IMR-90 (cell line): Measurements from ENCODE around the gene ARHGAP15. TPM values are rescaled to one million over a fixed set of nuclear protein-coding genes. Genes with fewer than 3 reads are reported as not detected.

ENCODE experiments used
- ATAC-seq: fragments of 200-7000 bp; cut with Tn5 transposase; 2 replicates; pipeline ENCODE4 v1.9.1; 2020; ENCODE audit warnings: low read depth, mild to moderate bottlenecking, moderate library complexity
- BruUV-seq: library from RNA; stranded (reverse); fragments of 400-500 nt; replicated peaks from 2 replicates; lab custom pipeline; 2021; lab: Mats Ljungman, UMichigan
- CTCF ChIA-PET: fragments of 300-600 bp; formaldehyde crosslinking; extraction: SDS; loops from one replicate; lab custom pipeline; 2021; ENCODE audit warnings: antibody characterized with exemption; lab: Yijun Ruan, JAX
- POLR2A ChIA-PET: fragments of 300-600 bp; sonication (Branson Sonifier 250); formaldehyde crosslinking; loops from one replicate; lab custom pipeline; 2022; ENCODE audit warnings: antibody characterized with exemption; ENCODE audit not compliant: unreplicated experiment; lab: Charles Lee
- DNase-seq: peaks from one replicate; pipeline ENCODE4 v3.0.0; 2013
- H2AFZ ChIP-seq: replicated peaks from 2 replicates; pipeline ENCODE3; 2013; ENCODE audit warnings: low read length, mild to moderate bottlenecking; ENCODE audit not compliant: poor library complexity
- H2AK5ac ChIP-seq: 2 replicates; pipeline ENCODE4 v1.6.1; 2013; ENCODE audit warnings: low read depth, low read length, inconsistent platforms
- H2AK9ac ChIP-seq: replicated peaks from 2 replicates; pipeline ENCODE3; 2013; ENCODE audit warnings: mild to moderate bottlenecking, low read depth, low read length, moderate library complexity; ENCODE audit not compliant: poor library complexity
- H2BK120ac ChIP-seq: 2 replicates; pipeline ENCODE4 v1.6.1; 2013; ENCODE audit warnings: low read depth, low read length, inconsistent platforms
- H2BK15ac ChIP-seq: 3 replicates; pipeline ENCODE4 v1.6.1; 2013; ENCODE audit warnings: low read depth, low read length, inconsistent platforms
- H2BK20ac ChIP-seq: 2 replicates; pipeline ENCODE4 v1.6.1; 2013; ENCODE audit warnings: low read depth, mild to moderate bottlenecking, inconsistent platforms, low read length, moderate library complexity
- H2BK5ac ChIP-seq: 2 replicates; pipeline ENCODE4 v1.6.1; 2013; ENCODE audit warnings: mild to moderate bottlenecking, low read depth, low read length, inconsistent platforms; ENCODE audit not compliant: poor library complexity, severe bottlenecking
- H3K14ac ChIP-seq: replicated peaks from 2 replicates; pipeline ENCODE4 v1.6.1; 2013; ENCODE audit warnings: low read depth, low read length, inconsistent platforms
- H3K18ac ChIP-seq: 2 replicates; pipeline ENCODE4 v1.6.1; 2013; ENCODE audit warnings: low read depth, low read length, control low read depth
- H3K23ac ChIP-seq: 2 replicates; pipeline ENCODE4 v1.6.1; 2013; ENCODE audit warnings: low read depth, low read length, inconsistent platforms
- H3K27ac ChIP-seq: 2 replicates; pipeline ENCODE4 v1.5.1; 2013; ENCODE audit warnings: mild to moderate bottlenecking, control low read depth, low read length; ENCODE audit not compliant: insufficient read depth
- H3K27me3 ChIP-seq: 2 replicates; pipeline ENCODE4 v1.6.1; 2013; ENCODE audit warnings: low read length; ENCODE audit not compliant: control insufficient read depth, insufficient read depth
- H3K36me3 ChIP-seq: 2 replicates; pipeline ENCODE4 v1.6.1; 2013; ENCODE audit warnings: low read length, mixed read lengths; ENCODE audit not compliant: control insufficient read depth, insufficient read depth
- H3K4ac ChIP-seq: 2 replicates; pipeline ENCODE4 v1.6.1; 2013; ENCODE audit warnings: low read depth, low read length, inconsistent platforms
- H3K4me1 ChIP-seq: 2 replicates; pipeline ENCODE4 v1.6.1; 2013; ENCODE audit warnings: low read length, mixed read lengths; ENCODE audit not compliant: control insufficient read depth, insufficient read depth
- H3K4me2 ChIP-seq: 2 replicates; pipeline ENCODE4 v1.6.1; 2013; ENCODE audit warnings: low read depth, mild to moderate bottlenecking, control low read depth, low read length, moderate library complexity
- H3K4me3 ChIP-seq: 2 replicates; pipeline ENCODE4 v1.5.1; 2013; ENCODE audit warnings: low read depth, mild to moderate bottlenecking, control low read depth, low read length, moderate library complexity; ENCODE audit not compliant: insufficient read depth
- H3K56ac ChIP-seq: 2 replicates; pipeline ENCODE4 v1.6.1; 2013; ENCODE audit warnings: low read length, inconsistent platforms; ENCODE audit not compliant: insufficient read depth; ENCODE audit errors: extremely low read depth
- H3K79me1 ChIP-seq, 2 experiments: 2 replicates each; pipeline ENCODE4 v1.6.1; 2013; ENCODE audit warnings: low read length in 2 of 2, inconsistent platforms in 1 of 2, low read depth in 1 of 2
- H3K9ac ChIP-seq: 2 replicates; pipeline ENCODE4 v1.6.1; 2013; ENCODE audit warnings: low read depth, low read length, control low read depth
- H3K9me1 ChIP-seq: 2 replicates; pipeline ENCODE4 v1.6.1; 2013; ENCODE audit warnings: low read length, inconsistent platforms; ENCODE audit not compliant: insufficient read depth
- H3K9me3 ChIP-seq: 2 replicates; pipeline ENCODE4 v1.6.1; 2013; ENCODE audit warnings: low read length; ENCODE audit not compliant: control insufficient read depth, insufficient read depth
- H4K20me1 ChIP-seq: 2 replicates; pipeline ENCODE4 v1.6.1; 2013; ENCODE audit warnings: low read length, inconsistent platforms; ENCODE audit not compliant: insufficient read depth
- H4K5ac ChIP-seq: 2 replicates; pipeline ENCODE4 v1.6.1; 2013; ENCODE audit warnings: mild to moderate bottlenecking, low read depth, low read length, control low read depth
- H4K8ac ChIP-seq, 2 experiments: 2 replicates each; pipeline ENCODE4 v1.6.1; 2013; ENCODE audit warnings: low read depth in 2 of 2, low read length in 2 of 2, control low read depth in 1 of 2, inconsistent platforms in 1 of 2
- H4K91ac ChIP-seq: 2 replicates; pipeline ENCODE4 v1.6.1; 2013; ENCODE audit warnings: low read depth, low read length, inconsistent platforms; ENCODE audit not compliant: insufficient read depth
- BHLHE40 ChIP-seq: fragments of 150-350 bp; IDR thresholded peaks from 2 replicates; pipeline ENCODE4 v1.6.1; 2016; ENCODE audit warnings: mild to moderate bottlenecking, low read depth, low read length
- CEBPB ChIP-seq: IDR thresholded peaks from 2 replicates; pipeline ENCODE4 v1.6.1; 2012; ENCODE audit warnings: low read depth, low read length, improper control_type of control experiment
- CHD1 ChIP-seq: IDR thresholded peaks from 2 replicates; pipeline ENCODE4 v1.6.1; 2012; ENCODE audit warnings: low read depth, low read length, improper control_type of control experiment
- FOS ChIP-seq: fragments of 150-350 bp; IDR thresholded peaks from 2 replicates; pipeline ENCODE4 v1.6.1; 2016; ENCODE audit warnings: low read depth, low read length
- MAFK ChIP-seq: IDR thresholded peaks from 2 replicates; pipeline ENCODE4 v1.6.1; 2012; ENCODE audit warnings: low read depth, low read length, improper control_type of control experiment
- MXI1 ChIP-seq: IDR thresholded peaks from 2 replicates; pipeline ENCODE4 v1.6.1; 2012; ENCODE audit warnings: low read depth, mild to moderate bottlenecking, low read length, moderate library complexity, borderline replicate concordance
- NFE2L2 ChIP-seq: fragments of 150-350 bp; IDR thresholded peaks from 2 replicates; pipeline ENCODE4 v1.6.1; 2016; ENCODE audit warnings: low read depth, mild to moderate bottlenecking, low read length
- POLR2A ChIP-seq: IDR thresholded peaks from 2 replicates; pipeline ENCODE4 v1.6.1; 2012; ENCODE audit warnings: mild to moderate bottlenecking, low read depth, low read length
- RAD21 ChIP-seq: IDR thresholded peaks from 2 replicates; pipeline ENCODE4 v1.6.1; 2012; ENCODE audit warnings: low read length, improper control_type of control experiment
- RCOR1 ChIP-seq: IDR thresholded peaks from 2 replicates; pipeline ENCODE4 v1.6.1; 2012; ENCODE audit warnings: mild to moderate bottlenecking, low read length, improper control_type of control experiment; ENCODE audit not compliant: insufficient replicate concordance
- RFX5 ChIP-seq: IDR thresholded peaks from 2 replicates; pipeline ENCODE4 v1.8.0; 2012; ENCODE audit warnings: low read depth, mild to moderate bottlenecking, low read length, moderate library complexity
- SMC3 ChIP-seq: fragments of 150-350 bp; IDR thresholded peaks from 2 replicates; pipeline ENCODE4 v1.6.1; 2016; ENCODE audit warnings: low read depth, mild to moderate bottlenecking, antibody characterized with exemption, low read length, moderate library complexity
- WGBS, 2 experiments: methylation state at CpG; one replicate each; pipeline versions ENCODE4 v1.1.5 to v1.1.7; 2013; ENCODE audit warnings: missing lambda C conversion rate in 2 of 2; ENCODE audit not compliant: insufficient read length in 1 of 2; ENCODE audit errors: extremely low coverage in 2 of 2; 5-methylcytosine and 5-hydroxymethylcytosine counted together
- dilution Hi-C: fragments of 300-500 bp; cut with HindIII; formaldehyde crosslinking; loops from one replicate; pipeline ENCODE4 v1.14.3; 2018; ENCODE audit warnings: low sequenced_read_pairs; ENCODE audit not compliant: unreplicated experiment
- in situ Hi-C: fragments of 300-500 bp; cut with MboI; formaldehyde crosslinking; loops from 3 replicates; pipeline ENCODE4 v1.14.3; 2019; ENCODE audit warnings: low sequenced_read_pairs, inconsistent platforms, mixed read lengths
- intact Hi-C: fragments of 100-400 bp; cut with micrococcal nuclease; formaldehyde crosslinking; loops from 2 replicates; pipeline ENCODE4 v1.10.0; 2022
- polyA plus RNA-seq, 3 experiments: library from polyadenylated mRNA; depleted of rRNA; stranded (reverse); fragments of >200 nt; gene quantifications; 2 replicates each; pipeline ENCODE4 v1.2.3, GENCODE V29; 2012; ENCODE audit warnings: low replicate concordance in 1 of 3
- total RNA-seq: library from RNA; depleted of rRNA; stranded (reverse); fragments of >200 nt; gene quantifications from 2 replicates; pipeline ENCODE4 v1.2.3, GENCODE V29; 2012
- TF ChIP-seq, protein P1 (sequence below): fragments of 150-350 bp; IDR thresholded peaks from 2 replicates; pipeline ENCODE4 v1.6.1; 2017; ENCODE audit warnings: mild to moderate bottlenecking, antibody characterized with exemption, low read length, low read depth
- TF ChIP-seq, protein P2 (sequence below): fragments of 150-350 bp; IDR thresholded peaks from 2 replicates; pipeline ENCODE4 v1.6.1; 2016; ENCODE audit warnings: low read depth, mild to moderate bottlenecking, low read length, moderate library complexity, borderline replicate concordance

ARHGAP15 gene
- total and polyA plus RNA-seq, 2 of the 4 experiments (the other 2 are of a cell fraction) = not detected

DNA sequence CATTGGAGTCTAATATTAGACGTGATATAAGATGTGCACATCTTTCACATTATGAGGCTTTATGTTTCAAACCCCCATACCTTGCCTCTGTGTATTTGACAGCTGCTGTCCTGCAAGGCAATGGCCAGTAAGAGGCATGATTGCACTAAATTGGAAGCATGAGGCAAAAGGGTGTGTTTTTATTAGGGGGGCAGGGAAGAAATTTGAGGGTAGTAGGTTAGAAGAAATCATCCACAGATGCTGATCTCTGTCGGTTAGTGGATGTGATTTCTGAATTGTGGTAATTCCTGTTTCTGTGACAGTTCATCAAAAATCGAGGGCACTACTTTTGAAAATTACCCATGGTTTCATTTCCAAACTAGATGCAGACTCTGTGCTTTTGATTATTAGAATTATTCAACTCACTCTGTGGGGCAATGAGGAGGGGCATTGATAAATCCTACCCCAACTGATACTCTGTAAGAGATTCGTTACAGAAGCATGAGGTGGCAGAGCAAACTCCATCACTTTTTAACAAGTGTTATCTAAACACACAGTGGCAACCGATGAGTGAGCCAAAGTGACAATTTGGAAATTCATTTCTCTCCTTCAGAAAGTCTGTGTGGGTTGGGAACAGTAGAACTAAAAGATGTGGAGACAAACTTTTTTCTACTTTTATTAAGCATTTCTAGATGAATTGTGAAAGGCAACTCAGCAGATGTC lies 453.0 kb downstream of the ARHGAP15 start:
- H3K4ac ChIP-seq = peak overlapping the region; percentile 2; the same call in 1 of the 2 replicates
- BruUV-seq = no TSS peak
- no peak overlapping the region; the same call in 1 of the 2 replicates for H3K9ac ChIP-seq
- no peak overlapping the region for H4K5ac ChIP-seq
- H3K9me3 ChIP-seq = no peaks in the 10 kb centered on the region
- H3K23ac ChIP-seq = peak overlapping the region; percentile 32; the same call in 1 of the 2 replicates
- H3K27me3 ChIP-seq = no peaks in the 10 kb centered on the region
- dilution Hi-C loops = no loop called here
- H4K20me1 ChIP-seq = no peaks in the 10 kb centered on the region
- peak overlapping the region in 1 of 2 experiments; percentile 41; a peak in 2 of 4 replicates for H4K8ac ChIP-seq
- ChIA-PET POLR2A (interaction anchor here (0.8 kb wide), 1 partner anchor 124 kb away, joined by 3 read pairs; no protein-coding TSS in a partner anchor), CTCF (no interaction called here)
- WGBS, 2 experiments = no CpG with 5 or more reads among the region's 5 CpGs
- no peaks in the 10 kb centered on the region; the same call in 1 of the 2 replicates for H3K4me1 ChIP-seq
- H2BK15ac ChIP-seq = no peak overlapping the region
- peaks cover 5% of the 10 kb centered on the region; the same call in 1 of the 2 replicates for H3K9me1 ChIP-seq
- H3K4me2 ChIP-seq = peak overlapping the region; percentile 56; the same call in 1 of the 2 replicates
- in situ Hi-C loops = no loop called here
- H2BK20ac ChIP-seq = peak overlapping the region; percentile 82
- ATAC-seq (peak; percentile 85), DNase-seq (peak; percentile 52)
- no peak overlapping the region for H2AK5ac ChIP-seq
- no peak overlapping the region for H3K14ac ChIP-seq
- no peak overlapping the region for H2AFZ ChIP-seq
- no peak overlapping the region for H3K27ac ChIP-seq
- no peak overlapping the region for H2BK5ac ChIP-seq
- peak overlapping the region; percentile 21; the same call in 1 of the 2 replicates for H4K91ac ChIP-seq
- H2AK9ac ChIP-seq = no peak overlapping the region
- no peaks in the 10 kb centered on the region for H3K36me3 ChIP-seq
- peak overlapping the region; percentile 36; the same call in 1 of the 2 replicates for H3K56ac ChIP-seq
- H3K18ac ChIP-seq = no peak overlapping the region; the same call in 1 of the 2 replicates
- H3K79me1 ChIP-seq = no peaks in the 10 kb centered on the region
- intact Hi-C loops = loop anchor here (2.0 to 10.0 kb wide), 4 partner anchors 353 to 933 kb away; a partner anchor contains a TSS
- peak overlapping the region; percentile 67 for H2BK120ac ChIP-seq
- no peak overlapping the region for H3K4me3 ChIP-seq
- TF ChIP-seq BHLHE40 (no peak), POLR2A (no peak), RCOR1 (no peak), SMC3 (peak; percentile 22; the same call in 1 of the 2 replicates), NFE2L2 (no peak), CHD1 (no peak), MAFK (no peak), MXI1 (no peak), FOS (no peak), CEBPB (no peak), RFX5 (no peak), RAD21 (peak; percentile 63)
- TF ChIP-seq, protein P1, sequence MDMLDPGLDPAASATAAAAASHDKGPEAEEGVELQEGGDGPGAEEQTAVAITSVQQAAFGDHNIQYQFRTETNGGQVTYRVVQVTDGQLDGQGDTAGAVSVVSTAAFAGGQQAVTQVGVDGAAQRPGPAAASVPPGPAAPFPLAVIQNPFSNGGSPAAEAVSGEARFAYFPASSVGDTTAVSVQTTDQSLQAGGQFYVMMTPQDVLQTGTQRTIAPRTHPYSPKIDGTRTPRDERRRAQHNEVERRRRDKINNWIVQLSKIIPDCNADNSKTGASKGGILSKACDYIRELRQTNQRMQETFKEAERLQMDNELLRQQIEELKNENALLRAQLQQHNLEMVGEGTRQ = no peak
- TF ChIP-seq, protein P2, sequence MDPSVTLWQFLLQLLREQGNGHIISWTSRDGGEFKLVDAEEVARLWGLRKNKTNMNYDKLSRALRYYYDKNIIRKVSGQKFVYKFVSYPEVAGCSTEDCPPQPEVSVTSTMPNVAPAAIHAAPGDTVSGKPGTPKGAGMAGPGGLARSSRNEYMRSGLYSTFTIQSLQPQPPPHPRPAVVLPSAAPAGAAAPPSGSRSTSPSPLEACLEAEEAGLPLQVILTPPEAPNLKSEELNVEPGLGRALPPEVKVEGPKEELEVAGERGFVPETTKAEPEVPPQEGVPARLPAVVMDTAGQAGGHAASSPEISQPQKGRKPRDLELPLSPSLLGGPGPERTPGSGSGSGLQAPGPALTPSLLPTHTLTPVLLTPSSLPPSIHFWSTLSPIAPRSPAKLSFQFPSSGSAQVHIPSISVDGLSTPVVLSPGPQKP = no peak
